ENCODE results near the gene LPP.

LPP gene

GRCh38 chr3:188939814-188940572 is 786.0 kb downstream of the LPP start:
- Histone ChIP-seq H3K9me2 (ENCODE audit: low read depth, low read length) (no peaks in the 10 kb centered on the region), H3K4me2 (ENCODE audit: low read length) (no peak overlapping the region), H3K36me3 (ENCODE audit: insufficient read depth, low read length) (no peaks in the 10 kb centered on the region; the same call in 1 of the 2 replicates)

More at GRCh38 chr3:188939814-188940572, 786.0 kb downstream of the LPP start:
- Histone ChIP-seq H2AFZ (ENCODE audit: low read length) (no peak overlapping the region), H3F3A (ENCODE audit: insufficient read depth, low read length) (no peaks in the 10 kb centered on the region), H3K27me3 (ENCODE audit: insufficient read depth, low read length) (no peaks in the 10 kb centered on the region), H3K4me3 (ENCODE audit: low read depth, low read length, poor library complexity, severe bottlenecking) (no peak overlapping the region), H3K9ac (ENCODE audit: low read length) (no peak overlapping the region), H3K79me2 (ENCODE audit: insufficient read depth, low read length) (no peaks in the 10 kb centered on the region), H3K4me1 (ENCODE audit: insufficient read depth, low read length, severe bottlenecking) (no peaks in the 10 kb centered on the region), H3K27ac (ENCODE audit: low read depth, low read length, poor library complexity, severe bottlenecking) (no peak overlapping the region), H3K9me3 (ENCODE audit: low read length) (0 out of 2 replicates have a peak, but pooled peaks cover 2% of the 10 kb centered on the region), H4K20me1 (ENCODE audit: insufficient read depth, low read length) (no peaks in the 10 kb centered on the region)
- TF ChIP-seq CTCF (IDR thresholded peaks at IDR 0.05; ENCODE audit: low read length) (no peak), EZH2 (IDR thresholded peaks at IDR 0.05; ENCODE audit: borderline replicate concordance, low read length) (no peak)
